Mammary epithelial cell (primary cell): Measurements from ENCODE around the gene SERPINA12.

ENCODE experiments used
- CTCF ChIP-seq, 2 donors: IDR thresholded peaks in 1 of 2; conservative IDR thresholded peaks in 1 of 2; 2 replicates each; pipeline ENCODE4 v1.5.1; 2011 to 2012; ENCODE audit warnings: inconsistent platforms in 2 of 2, low read length in 2 of 2, mild to moderate bottlenecking in 2 of 2, control low read depth in 1 of 2, low read depth in 1 of 2; ENCODE audit not compliant: insufficient read depth in 1 of 2; ENCODE audit errors: extremely low read depth in 1 of 2
- EZH2 ChIP-seq: IDR thresholded peaks from 2 replicates; pipeline ENCODE4 v1.6.1; 2012; ENCODE audit warnings: low read length, inconsistent platforms, borderline replicate concordance

GRCh38 chr14:94470311-94470710 is 39.0 kb downstream of the SERPINA12 start:
- TF ChIP-seq CTCF (conservative IDR thresholded peaks at IDR 0.05 in 1 of 2, IDR thresholded peaks at IDR 0.05 in 1 of 2; ENCODE audit: extremely low read depth in 1 of 2, insufficient read depth in 1 of 2, low read depth in 1 of 2, low read length in 2 of 2) (no peak), EZH2 (no peak)
